ENCODE results near the gene HNRNPL.
"Not testable (repeated sequence)": the region's sequence is repeated elsewhere in the genome, so short reads cannot be mapped to it uniquely, and the experiment has no call there.

HNRNPL gene

DNA sequence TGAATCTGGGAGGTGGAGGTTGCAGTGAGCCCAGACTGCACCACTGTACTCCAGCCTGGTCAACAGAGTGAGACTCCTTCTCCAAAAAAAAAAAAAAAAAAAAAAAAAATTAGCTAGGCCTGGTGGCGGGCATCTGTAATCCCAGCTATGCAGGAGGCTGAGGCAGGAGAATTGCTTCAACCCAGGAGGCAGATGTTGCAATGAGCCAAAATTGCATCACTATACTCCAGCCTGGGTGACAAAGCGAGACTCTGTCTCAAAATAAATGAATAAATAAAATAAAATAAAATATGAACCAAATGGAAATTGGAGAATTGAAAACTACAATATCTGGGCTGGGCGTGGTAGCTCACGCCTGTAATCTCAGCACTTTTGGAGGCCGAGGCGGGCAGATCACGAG, 20.6 kb downstream of the HNRNPL start:
- not testable (repeated sequence) for DNase-seq (ENCODE audit: low read depth)

DNA sequence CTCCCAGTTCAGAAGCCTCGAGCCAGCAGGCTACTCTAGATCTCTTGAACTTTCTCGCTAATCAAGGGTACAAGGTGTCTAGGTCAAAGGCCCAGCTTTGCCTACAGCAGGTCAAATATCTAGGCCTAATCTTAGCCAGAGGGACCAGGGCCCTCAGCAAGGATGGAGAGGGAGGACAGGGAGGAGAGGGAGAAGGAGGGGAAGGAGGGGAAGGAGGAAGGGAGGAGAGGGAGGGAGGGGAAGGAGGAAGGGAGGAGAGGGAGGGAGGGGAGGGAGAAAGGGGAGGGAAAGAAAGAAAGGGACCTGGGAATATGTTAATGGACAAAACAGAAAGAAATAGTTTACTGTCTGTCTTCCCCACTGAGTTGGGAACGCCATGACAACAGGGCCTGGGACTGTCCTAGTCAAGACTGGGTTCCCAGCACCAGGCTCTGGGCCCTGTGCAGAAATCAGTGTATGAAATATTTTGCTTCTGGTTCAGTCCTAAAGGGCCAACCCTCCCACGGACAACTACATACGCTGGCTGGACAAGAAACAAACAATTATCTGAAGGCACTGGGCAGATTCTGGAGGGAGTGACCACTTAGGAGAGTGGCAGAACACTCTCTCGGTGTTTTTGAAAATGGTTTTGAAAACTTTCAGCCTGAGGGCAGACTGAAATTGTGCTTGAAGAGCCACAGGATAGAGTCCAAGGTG, 22.8 kb downstream of the HNRNPL start:
- DNase-seq (ENCODE audit: low read depth) = no peak

- not testable (repeated sequence) for DNase-seq (ENCODE audit: low read depth)
Observed at GRCh38 chr19:38825936-38826335, 23.9 kb downstream of the HNRNPL start.

DNA sequence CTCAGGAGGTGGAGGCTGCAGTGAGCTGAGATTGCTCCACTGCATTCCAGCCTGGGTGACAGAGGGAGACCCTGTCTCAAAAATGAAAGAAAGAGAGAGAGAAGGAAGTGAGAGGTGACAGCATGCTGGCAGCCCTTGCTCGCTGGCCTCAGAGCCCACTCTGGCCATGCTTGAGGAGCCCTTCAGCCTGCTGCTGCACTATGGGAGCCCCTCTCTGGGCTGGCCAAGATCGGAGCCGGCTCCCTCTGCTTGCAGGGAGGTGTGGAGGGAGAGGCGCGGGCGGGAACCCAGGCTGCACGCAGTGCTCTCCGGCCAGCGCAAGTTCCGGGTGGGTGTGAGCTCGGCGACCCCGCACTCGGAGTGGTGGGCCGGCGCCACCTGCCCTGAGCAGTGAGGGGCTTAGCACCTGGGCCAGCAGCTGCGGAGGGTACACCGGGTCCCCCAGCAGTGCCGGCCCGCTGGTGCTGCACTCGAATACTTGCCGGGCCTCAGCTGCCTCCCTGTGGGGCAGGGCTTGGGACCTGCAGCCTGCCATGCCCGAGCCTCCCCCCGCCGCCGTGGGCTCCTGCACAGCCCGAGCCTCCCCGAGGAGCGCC, 28.5 kb downstream of the HNRNPL start:
- DNase-seq (ENCODE audit: low read depth) = not testable (repeated sequence)

DNA sequence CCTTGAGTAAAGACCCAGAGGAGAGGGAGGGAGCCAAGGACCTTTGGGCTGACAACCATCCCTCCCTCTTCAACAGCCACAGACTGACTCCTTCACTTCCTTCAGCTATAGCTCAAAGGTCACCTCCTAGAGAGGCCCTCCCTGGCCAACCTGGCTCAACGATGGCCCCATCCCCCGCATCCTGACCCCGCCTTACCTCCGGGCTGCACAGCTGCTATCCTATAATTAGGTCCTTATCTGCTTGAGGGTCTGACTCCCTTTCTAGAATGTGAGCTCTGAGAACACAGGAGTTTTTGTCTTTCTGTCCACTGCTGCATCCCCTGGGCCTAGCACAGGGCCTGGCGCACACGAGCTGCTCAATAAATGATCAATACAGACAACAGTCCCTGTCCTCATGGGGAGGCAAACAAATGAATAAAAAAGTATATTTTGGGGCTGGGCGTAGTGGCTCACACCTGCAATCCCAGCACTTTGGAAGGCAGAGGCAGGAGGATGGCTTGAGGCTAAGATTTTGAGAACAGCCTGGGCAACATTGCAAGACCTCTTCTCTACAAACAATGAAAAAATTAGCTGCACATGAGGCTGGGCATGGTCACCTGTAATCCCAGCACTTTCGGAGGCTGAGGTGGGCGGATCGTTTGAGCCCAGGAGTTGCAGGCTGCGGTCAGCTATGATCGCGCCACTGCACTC, 30.4 kb downstream of the HNRNPL start:
- DNase-seq (ENCODE audit: low read depth) = no peak

DNA sequence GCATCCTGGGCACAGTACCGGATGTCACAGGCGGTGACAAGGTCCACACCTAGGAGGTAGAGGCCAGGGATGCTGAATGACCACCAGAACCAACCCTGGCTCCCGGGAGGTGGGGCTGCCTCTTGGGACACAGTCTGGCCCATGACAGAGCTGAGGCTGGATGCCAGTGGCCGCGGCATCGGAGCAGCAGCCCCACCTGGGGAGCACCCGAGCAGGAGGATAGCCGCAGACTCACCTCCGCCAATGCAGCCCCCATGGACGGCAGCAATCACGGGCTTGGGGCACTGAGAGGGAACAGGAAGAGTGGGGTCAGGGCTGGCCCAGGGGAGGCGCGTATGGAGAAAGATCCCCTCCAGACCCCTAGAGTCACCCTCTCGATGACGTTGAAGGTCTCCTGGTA, 32.7 kb downstream of the HNRNPL start:
- no peak for DNase-seq (ENCODE audit: low read depth)

DNA sequence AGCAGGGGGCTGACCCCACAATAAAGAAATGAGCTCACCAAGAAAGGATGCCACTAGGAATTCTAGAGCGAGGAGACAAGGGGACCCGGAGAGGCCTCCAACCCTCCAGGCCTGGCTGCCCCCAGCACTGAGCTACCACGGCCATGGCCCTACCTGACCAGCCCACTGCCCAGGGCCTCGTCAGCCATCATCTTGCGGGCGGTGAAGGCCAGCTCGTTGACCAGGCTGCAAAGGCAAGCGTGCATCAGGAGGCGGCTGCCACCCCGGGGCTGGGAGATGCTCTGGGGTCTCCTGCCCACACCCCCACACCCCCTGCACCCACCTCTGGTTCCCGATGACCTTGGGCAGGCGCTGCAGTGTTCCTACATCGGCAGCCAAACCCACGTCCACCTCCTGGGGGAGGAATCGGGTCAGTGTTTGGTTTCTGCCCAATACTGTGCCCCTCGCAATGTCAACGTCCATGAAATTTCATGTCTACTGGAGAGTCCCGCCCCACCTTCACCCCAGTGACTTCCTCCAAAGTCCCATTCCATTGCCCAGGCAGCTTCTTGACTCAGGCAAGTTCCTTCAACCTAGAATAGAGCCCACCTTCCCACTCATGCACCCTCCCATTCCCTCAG, 33.5 kb downstream of the HNRNPL start:
- no peak for DNase-seq (ENCODE audit: low read depth)

DNA sequence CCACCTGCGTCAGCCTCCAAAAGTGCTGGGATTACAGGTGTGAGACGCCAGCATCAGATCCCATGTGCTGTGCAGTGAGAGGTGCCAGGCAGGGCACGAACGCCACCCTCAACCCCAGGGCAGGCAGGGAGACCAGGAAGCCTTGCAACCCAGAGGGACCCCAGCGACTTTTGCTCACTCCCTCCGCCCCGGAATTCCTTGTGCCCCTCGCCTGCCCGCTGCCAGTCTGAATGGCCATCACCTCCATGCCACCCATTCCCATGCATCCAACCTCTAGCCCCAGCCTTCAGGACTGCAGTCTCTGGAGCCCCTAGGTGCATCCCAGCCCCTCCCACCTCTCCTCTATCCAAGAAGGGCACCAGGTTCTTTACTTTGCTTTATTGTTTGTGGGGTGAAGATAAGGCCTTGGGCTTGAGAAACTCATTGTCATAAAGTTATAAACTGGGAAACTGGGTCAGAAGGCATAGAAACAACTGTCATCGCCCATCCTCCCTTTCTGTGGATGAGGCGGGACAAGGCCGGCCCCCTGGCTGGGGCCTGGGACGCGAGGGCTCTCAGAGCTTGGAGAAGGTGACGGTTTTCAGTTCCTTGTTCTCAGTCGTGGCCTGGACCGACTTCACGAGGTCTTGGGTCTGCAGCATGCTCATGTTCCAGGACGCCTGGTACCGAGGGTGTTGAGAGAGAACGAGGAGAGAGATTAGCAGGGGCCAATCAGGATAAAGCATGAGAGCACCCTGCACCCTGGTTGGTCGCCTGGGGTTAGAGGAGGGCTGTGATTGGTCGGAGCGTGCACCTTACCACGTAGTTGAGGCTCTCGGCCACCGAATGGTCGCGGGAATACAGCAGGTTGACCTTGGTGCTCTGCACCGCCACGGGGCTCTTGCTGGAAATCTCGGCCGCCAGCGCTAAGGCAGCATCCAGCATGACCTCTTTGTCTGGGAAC, 34.5 kb downstream of the HNRNPL start:
- no peak for DNase-seq (ENCODE audit: low read depth)

DNA sequence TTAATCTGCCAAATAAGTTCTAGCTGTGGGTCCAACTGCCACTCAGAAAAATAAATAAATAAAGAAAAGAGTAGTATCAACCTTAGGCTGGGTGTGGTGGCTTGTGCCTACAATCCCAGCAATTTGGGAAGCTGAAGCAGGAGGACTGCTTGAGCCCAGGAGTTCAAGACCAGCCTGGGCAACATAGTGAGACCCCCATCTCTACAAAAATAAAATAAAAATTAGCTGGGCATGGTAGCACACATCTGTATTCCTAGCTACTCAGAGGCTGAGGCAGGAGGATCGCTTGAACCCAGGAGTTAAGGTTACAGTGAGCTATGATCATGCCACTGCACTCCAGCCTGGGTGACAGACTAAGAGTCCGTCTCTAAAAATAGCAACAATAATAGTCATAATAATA, 35.9 kb downstream of the HNRNPL start:
- not testable (repeated sequence) for DNase-seq (ENCODE audit: low read depth)

DNA sequence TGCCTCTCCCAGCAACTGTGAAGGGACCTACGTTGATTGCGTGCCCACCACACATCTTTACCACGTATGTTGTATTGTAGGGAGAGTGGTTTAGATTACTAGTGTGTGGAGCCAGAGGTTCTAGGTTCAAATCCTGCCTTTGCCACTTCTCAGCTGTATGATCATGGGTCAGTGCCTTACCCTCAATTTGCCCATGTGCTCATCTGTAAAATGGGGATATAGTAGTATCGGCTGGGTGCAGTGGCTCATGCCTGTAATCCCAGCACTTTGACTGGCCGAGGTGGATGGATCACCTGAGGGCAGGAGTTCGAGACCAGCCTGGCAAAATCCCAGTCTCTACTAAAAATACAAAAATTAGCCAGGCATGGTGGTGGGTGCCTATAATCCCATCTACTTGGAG, 36.5 kb downstream of the HNRNPL start:
- no peak for DNase-seq (ENCODE audit: low read depth)

GRCh38 chr19:38812841-38813320, 36.9 kb downstream of the HNRNPL start, which contains the start of gene LGALS4:
LGALS4 (minus strand) TSS chr19:38812945; CDS start chr19:38812886, 59 bp downstream.
- DNase-seq (ENCODE audit: low read depth) = no peak

GRCh38 chr19:38812009-38812840, 37.6 kb downstream of the HNRNPL start:
- DNase-seq (ENCODE audit: low read depth) = no peak

DNA sequence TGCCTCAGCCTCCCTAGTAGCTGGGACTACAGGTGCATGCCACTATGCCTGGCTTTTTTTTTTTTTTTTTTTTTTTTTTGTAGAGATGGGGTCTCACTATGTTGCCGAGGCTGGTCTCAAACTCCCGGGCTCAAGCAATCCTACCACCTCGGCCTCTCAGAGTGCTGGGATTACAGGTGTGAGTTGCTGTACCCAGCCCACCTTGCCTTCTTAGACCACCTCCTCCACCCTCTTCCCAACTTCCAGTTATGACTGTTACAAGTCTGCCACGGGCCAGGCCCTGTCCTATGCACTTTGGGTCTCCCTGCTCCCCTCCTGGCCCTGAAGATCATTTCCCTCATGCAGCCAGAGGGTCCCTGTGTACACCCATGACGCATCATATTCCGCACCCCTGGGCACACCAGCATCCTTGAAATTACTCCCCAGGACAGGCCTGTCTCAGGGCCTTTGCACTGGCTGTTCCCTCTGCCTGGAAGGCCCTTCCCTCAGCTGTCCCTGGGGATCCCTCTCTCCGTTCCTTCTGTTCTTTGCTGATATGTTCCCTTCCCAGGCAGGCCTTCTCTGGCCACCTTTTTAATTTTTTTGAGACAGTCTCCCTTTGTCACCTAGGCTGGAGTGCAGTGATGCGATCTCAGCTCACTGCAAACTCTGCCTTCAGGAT, 40.1 kb downstream of the HNRNPL start:
- no peak for DNase-seq (ENCODE audit: low read depth)

DNA sequence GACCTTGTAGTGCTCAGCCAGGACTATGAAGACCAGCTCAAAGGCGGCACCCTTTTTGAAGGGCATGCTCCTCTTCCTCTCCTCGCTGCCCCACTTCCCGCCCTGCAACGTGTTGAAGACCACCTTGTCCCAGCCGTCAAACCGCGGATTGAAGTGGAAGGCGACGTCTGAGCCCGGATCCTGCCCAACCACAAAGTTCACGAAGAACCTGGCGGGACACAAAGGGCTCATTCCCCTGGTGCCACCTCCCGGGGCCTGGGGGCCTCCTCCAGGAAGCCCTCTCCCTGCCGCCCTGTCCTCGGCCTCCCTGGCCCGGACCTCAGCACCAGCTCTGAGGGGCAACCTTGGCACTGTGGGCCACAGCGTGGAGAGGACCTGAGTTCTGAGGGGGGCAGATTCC, 41.0 kb downstream of the HNRNPL start:
- DNase-seq (ENCODE audit: low read depth) = no peak

DNA sequence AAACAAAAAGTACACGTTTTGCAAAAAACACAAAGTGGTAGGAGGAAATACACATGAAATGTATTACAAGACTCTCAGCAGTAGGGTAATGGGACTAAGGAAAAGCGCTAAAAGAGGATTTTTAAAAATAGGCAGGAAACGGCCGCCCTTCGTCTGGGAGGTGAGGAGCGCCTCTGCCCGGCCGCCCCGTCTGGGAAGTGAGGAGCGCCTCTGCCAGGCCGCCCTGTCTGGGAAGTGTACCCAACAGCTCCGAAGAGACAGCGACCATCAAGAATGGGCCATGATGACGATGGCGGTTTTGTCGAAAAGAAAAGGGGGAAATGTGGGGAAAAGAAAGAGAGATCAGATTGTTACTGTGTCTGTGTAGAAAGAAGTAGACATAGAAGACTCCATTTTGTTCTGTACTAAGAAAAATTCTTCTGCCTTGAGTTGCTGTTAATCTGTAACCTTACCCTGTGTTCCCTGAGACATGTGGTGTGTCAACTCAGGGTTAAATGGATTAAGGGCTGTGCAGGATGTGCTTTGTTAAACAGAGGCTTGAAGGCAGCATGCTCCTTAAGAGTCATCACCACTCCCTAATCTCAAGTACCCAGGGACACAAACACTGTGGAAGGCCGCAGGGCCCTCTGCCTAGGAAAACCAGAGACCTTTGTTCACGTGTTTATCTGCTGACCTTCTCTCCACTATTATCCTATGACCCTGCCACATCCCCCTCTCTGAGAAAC, 42.2 kb downstream of the HNRNPL start:
- DNase-seq (ENCODE audit: low read depth) = not testable (repeated sequence)

DNA sequence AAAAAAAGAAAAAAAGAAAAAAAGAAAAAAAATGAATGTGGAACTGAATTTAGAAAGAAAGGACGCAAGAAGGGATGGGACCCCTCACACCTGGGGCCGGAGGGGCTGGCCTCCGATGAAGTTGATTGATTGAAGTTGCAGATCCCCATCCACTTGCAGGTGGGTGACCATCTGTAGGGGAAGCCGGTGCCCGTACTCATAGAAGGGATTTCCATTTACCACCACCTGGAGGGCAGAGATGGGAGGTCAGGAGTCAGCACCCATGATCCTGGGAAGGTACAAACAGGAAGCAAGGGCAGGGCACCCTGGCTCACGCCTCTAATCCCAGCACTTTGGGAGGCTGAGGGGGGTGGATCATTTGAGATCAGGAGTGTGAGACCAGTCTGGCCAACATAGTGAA, 43.4 kb downstream of the HNRNPL start:
- DNase-seq (ENCODE audit: low read depth) = no peak

DNA sequence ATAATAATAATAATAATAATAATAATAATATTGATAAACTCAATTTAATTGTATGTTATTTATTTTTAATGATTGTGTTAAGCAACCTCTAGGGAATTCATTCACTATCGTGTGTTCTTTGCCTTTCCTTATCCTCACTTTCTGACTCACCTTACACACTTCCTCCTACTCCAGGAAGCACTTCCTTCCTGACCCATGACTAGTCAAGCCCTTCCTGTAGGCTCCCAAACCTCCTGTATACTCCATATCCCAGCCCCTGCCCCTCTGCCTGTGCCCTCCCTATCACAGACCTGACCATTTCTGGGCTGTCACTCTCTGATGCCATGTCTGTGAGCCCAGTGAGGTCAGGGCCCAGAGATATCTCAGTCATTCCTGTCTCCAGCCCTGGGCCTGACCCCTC, 44.6 kb downstream of the HNRNPL start:
- no peak for DNase-seq (ENCODE audit: low read depth)

DNA sequence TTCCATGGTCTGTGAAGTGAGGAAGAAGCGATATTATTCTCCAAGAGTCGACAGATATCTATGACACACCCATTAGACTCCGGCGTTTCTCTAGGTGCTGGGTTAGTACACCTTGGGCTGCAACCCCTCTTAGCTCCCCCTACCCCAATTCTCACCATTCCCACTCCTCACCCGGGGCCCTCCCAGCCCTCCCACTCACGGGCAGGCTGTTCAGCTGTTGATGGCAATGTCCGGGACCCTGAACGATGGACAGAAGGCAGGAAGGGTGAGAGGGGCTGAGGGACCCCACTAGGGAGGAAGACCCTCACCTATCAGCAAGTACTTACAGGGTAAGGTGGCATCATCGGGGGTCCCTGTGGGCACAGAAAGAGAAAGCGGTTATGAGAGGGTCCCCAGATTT, 46.2 kb downstream of the HNRNPL start:
- DNase-seq (ENCODE audit: low read depth) = no peak

DNA sequence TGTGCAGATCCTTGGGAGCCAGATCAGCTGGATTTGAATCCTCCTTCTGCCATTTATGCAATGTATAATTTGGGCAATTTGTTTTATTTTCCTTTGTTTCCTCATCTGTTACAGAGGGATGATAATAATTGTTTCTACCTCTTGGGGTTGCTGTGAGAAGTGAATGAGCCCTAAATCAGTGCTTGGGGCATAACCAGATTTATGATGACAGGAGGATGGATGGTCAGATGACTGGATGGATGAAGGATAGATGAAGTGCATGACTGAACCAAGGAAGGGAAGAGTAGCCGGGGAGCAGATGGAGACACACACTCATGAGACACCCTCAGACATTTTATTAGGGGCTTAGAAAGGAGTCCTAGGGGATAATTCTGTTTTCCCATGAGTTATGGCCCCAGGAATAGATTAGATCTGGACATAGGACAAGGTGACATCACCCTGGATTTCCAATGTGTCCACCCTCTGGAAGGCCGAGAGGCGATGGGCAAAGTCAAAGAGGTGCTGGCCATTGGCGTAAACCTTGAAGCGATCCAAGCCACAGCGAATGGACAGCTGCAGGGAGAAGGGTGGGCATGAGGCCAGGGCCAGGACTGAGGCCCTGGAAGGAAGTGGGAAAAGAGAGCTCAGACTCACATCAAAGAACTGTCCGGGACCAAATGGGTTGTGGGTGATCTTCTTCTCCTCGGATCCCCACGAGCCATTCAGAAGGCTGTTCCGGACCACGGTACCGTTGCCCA, 48.3 kb downstream of the HNRNPL start:
- DNase-seq (ENCODE audit: low read depth) = no peak
